H1 (cell line): ENCODE measurements around the gene PXN. TPM values are rescaled to one million over a fixed set of nuclear protein-coding genes. Genes with fewer than 3 reads are reported as not detected.

Experiments
- CTCF ChIA-PET: fragments of 300-600 bp; sonication (Branson Sonifier 250); formaldehyde crosslinking; loops from one replicate; lab custom pipeline; 2021; ENCODE audit not compliant: partially characterized antibody; lab: Charles Lee
- POLR2A ChIA-PET: fragments of 300-600 bp; sonication (Branson Sonifier 250); formaldehyde crosslinking; loops from one replicate; lab custom pipeline; 2021; ENCODE audit warnings: inconsistent platforms; ENCODE audit not compliant: partially characterized antibody; lab: Charles Lee
- DNase-seq, 2 experiments: peaks; one replicate each; pipeline versions ENCODE4 v3.0.0 to v3.0.0-alpha.2; 2010 to 2022; ENCODE audit warnings: low spot score in 2 of 2, low read depth in 1 of 2, mixed read lengths in 1 of 2
- FAIRE-seq: peaks from 2 replicates; lab custom pipeline; 2011; peaks lifted over from hg19 to GRCh38; lab: Jason Lieb, UNC
- H2AFZ ChIP-seq: 2 replicates; pipeline ENCODE4 v1.8.1; 2012; ENCODE audit warnings: low read length, inconsistent platforms
- H2AK5ac ChIP-seq: 2 replicates; pipeline ENCODE4 v1.6.1; 2013; ENCODE audit warnings: low read depth, low read length
- H2BK120ac ChIP-seq: replicated peaks from 2 replicates; pipeline ENCODE3; 2013; ENCODE audit warnings: low read depth, low read length, inconsistent platforms
- H2BK12ac ChIP-seq: 2 replicates; pipeline ENCODE4 v1.6.1; 2013; ENCODE audit warnings: low read depth, low read length
- H2BK15ac ChIP-seq: 2 replicates; pipeline ENCODE4 v1.6.1; 2013; ENCODE audit warnings: low read length
- H2BK20ac ChIP-seq: 2 replicates; pipeline ENCODE4 v1.6.1; 2013; ENCODE audit warnings: low read length
- H2BK5ac ChIP-seq: 2 replicates; pipeline ENCODE4 v1.6.1; 2013; ENCODE audit warnings: low read depth, low read length
- H3K14ac ChIP-seq: 2 replicates; pipeline ENCODE4 v1.6.1; 2013; ENCODE audit warnings: inconsistent platforms; ENCODE audit not compliant: insufficient read length
- H3K18ac ChIP-seq: 2 replicates; pipeline ENCODE4 v1.6.1; 2013; ENCODE audit warnings: low read length; ENCODE audit errors: extremely low read depth
- H3K23ac ChIP-seq: 2 replicates; pipeline ENCODE4 v1.6.1; 2013; ENCODE audit warnings: inconsistent platforms; ENCODE audit not compliant: insufficient read length
- H3K23me2 ChIP-seq: 2 replicates; pipeline ENCODE4 v1.6.1; 2013; ENCODE audit warnings: low read depth, low read length
- H3K27ac ChIP-seq: 2 replicates; pipeline ENCODE4 v1.6.1; 2011; ENCODE audit warnings: low read depth, low read length, inconsistent platforms
- H3K27me3 ChIP-seq, 4 experiments: replicated peaks in 1 of 4; 1 replicate in 1 of 4; 2 replicates in 3 of 4; pipeline versions ENCODE4 v1.6.1 to v1.8.1; 2011 to 2013; ENCODE audit warnings: low read length in 3 of 4, mild to moderate bottlenecking in 3 of 4, inconsistent platforms in 2 of 4, mixed read lengths in 2 of 4, moderate library complexity in 1 of 4; ENCODE audit not compliant: control insufficient read depth in 3 of 4, insufficient read depth in 3 of 4; ENCODE audit errors: extremely low read depth in 1 of 4
- H3K36me3 ChIP-seq, 4 experiments: 2 replicates each; pipeline versions ENCODE4 v1.6.1 to v1.8.1; 2011 to 2013; ENCODE audit warnings: mild to moderate bottlenecking in 4 of 4, low read length in 3 of 4, moderate library complexity in 2 of 4, control low read depth in 1 of 4, inconsistent platforms in 1 of 4; ENCODE audit not compliant: insufficient read depth in 4 of 4, control insufficient read depth in 2 of 4
- H3K4ac ChIP-seq: replicated peaks from 2 replicates; pipeline ENCODE3; 2013; ENCODE audit warnings: low read length, low read depth, mixed read lengths, inconsistent platforms; ENCODE audit not compliant: insufficient read length
- H3K4me1 ChIP-seq, 4 experiments: replicated peaks in 1 of 4; 1 replicate in 1 of 4; 2 replicates in 3 of 4; pipeline versions ENCODE4 v1.6.1 to v1.8.1; 2011 to 2013; ENCODE audit warnings: low read length in 3 of 4, inconsistent platforms in 2 of 4, mixed read lengths in 1 of 4; ENCODE audit not compliant: insufficient read depth in 4 of 4, control insufficient read depth in 3 of 4
- H3K4me2 ChIP-seq, 2 experiments: 2 replicates each; pipeline versions ENCODE4 v1.6.1 to v1.8.1; 2011 to 2013; ENCODE audit warnings: low read depth in 2 of 2, low read length in 2 of 2, control low read depth in 1 of 2, inconsistent platforms in 1 of 2, mild to moderate bottlenecking in 1 of 2; ENCODE audit not compliant: insufficient read depth in 1 of 2
- H3K4me3 ChIP-seq, 4 experiments: fragments of 200-600, 300-600 bp in 1 of 4; sonication (generic), shearing (Covaris generic), sonication (Bioruptor Twin) in 1 of 4; 2 replicates each; pipeline versions ENCODE4 v1.5.1 to v1.8.1; 2011 to 2016; ENCODE audit warnings: low read length in 4 of 4, low read depth in 3 of 4, control low read depth in 2 of 4, inconsistent platforms in 2 of 4, mild to moderate bottlenecking in 2 of 4, mixed read lengths in 1 of 4, moderate library complexity in 1 of 4; ENCODE audit not compliant: insufficient read depth in 2 of 4; ENCODE audit errors: extremely low read depth in 1 of 4
- H3K56ac ChIP-seq: replicated peaks from 2 replicates; pipeline ENCODE3; 2013; ENCODE audit warnings: low read depth, mild to moderate bottlenecking, mixed read lengths, low read length, inconsistent platforms; ENCODE audit not compliant: insufficient read length
- H3K79me1 ChIP-seq: 2 replicates; pipeline ENCODE4 v1.6.1; 2013; ENCODE audit warnings: low read depth, low read length, control low read depth
- H3K79me2 ChIP-seq, 2 experiments: 2 replicates each; pipeline versions ENCODE4 v1.6.1 to v1.8.1; 2012 to 2013; ENCODE audit warnings: low read length in 2 of 2, mild to moderate bottlenecking in 2 of 2, inconsistent platforms in 1 of 2; ENCODE audit not compliant: insufficient read depth in 2 of 2, control insufficient read depth in 1 of 2
- H3K9ac ChIP-seq, 4 experiments: replicated peaks in 1 of 4; 1 replicate in 1 of 4; 2 replicates in 3 of 4; pipeline versions ENCODE4 v1.6.1 to v1.8.1; 2011 to 2013; ENCODE audit warnings: low read depth in 3 of 4, low read length in 3 of 4, control low read depth in 2 of 4, mild to moderate bottlenecking in 2 of 4, moderate library complexity in 2 of 4, inconsistent platforms in 1 of 4; ENCODE audit errors: extremely low read depth in 1 of 4
- H3K9me3 ChIP-seq, 2 experiments: 2 replicates each; pipeline versions ENCODE4 v1.6.1 to v1.8.1; 2012 to 2013; ENCODE audit warnings: mild to moderate bottlenecking in 2 of 2, moderate library complexity in 2 of 2, control low read depth in 1 of 2, inconsistent platforms in 1 of 2, low read depth in 1 of 2, low read length in 1 of 2, mixed read lengths in 1 of 2; ENCODE audit not compliant: insufficient read depth in 2 of 2
- H4K20me1 ChIP-seq, 2 experiments: replicated peaks in 1 of 2; 2 replicates each; pipeline versions ENCODE3 to v1.8.1; 2011 to 2013; ENCODE audit warnings: inconsistent platforms in 2 of 2, low read length in 2 of 2, mild to moderate bottlenecking in 1 of 2; ENCODE audit not compliant: insufficient read depth in 2 of 2, control insufficient read depth in 1 of 2
- H4K5ac ChIP-seq: 2 replicates; pipeline ENCODE4 v1.6.1; 2013; ENCODE audit warnings: low read length, low read depth, mixed read lengths, inconsistent platforms; ENCODE audit not compliant: insufficient read length
- H4K8ac ChIP-seq: 2 replicates; pipeline ENCODE4 v1.8.0; 2013; ENCODE audit warnings: mild to moderate bottlenecking, moderate library complexity, low read length, inconsistent platforms; ENCODE audit not compliant: insufficient read depth; ENCODE audit errors: extremely low read depth
- H4K91ac ChIP-seq: replicated peaks from 2 replicates; pipeline ENCODE3; 2013; ENCODE audit warnings: low read length, mixed read lengths, inconsistent platforms; ENCODE audit not compliant: insufficient read length
- BCL11A ChIP-seq, 2 experiments: IDR thresholded peaks; one replicate each; pipeline ENCODE4 v1.6.1; 2011; ENCODE audit warnings: low read depth in 2 of 2, low read length in 2 of 2, mild to moderate bottlenecking in 2 of 2
- CHD1 ChIP-seq: IDR thresholded peaks from 2 replicates; pipeline ENCODE4 v1.6.1; 2012; ENCODE audit warnings: low read depth, low read length, improper control_type of control experiment
- CREB1 ChIP-seq: IDR thresholded peaks from 2 replicates; pipeline ENCODE4 v1.6.1; 2012; ENCODE audit warnings: inconsistent platforms
- FOSL1 ChIP-seq: IDR thresholded peaks from 2 replicates; pipeline ENCODE4 v1.6.1; 2011; ENCODE audit warnings: mild to moderate bottlenecking, low read depth, low read length, moderate library complexity; ENCODE audit not compliant: insufficient read depth
- SAP30 ChIP-seq: fragments of 300-600 bp; sonication (generic); IDR thresholded peaks from 2 replicates; pipeline ENCODE4 v1.7.1; 2012; ENCODE audit warnings: low read length, moderate library complexity, mild to moderate bottlenecking, inconsistent platforms; ENCODE audit not compliant: insufficient read depth, insufficient replicate concordance
- SP1 ChIP-seq: IDR thresholded peaks from 2 replicates; pipeline ENCODE4 v1.6.1; 2011; ENCODE audit warnings: low read depth, low read length
- SP4 ChIP-seq: IDR thresholded peaks from 2 replicates; pipeline ENCODE4 v1.6.1; 2012; ENCODE audit warnings: low read length, inconsistent platforms
- TCF12 ChIP-seq: IDR thresholded peaks from 2 replicates; pipeline ENCODE4 v1.6.1; 2011; ENCODE audit warnings: low read depth, mild to moderate bottlenecking, low read length
- USF2 ChIP-seq: IDR thresholded peaks from 2 replicates; pipeline ENCODE4 v1.6.1; 2011; ENCODE audit warnings: low read length, improper control_type of control experiment
- WGBS, 2 experiments: shearing (Covaris generic) in 1 of 2; methylation state at CpG; one replicate each; pipeline versions ENCODE4 v1.1.6 to v1.1.7; 2013 to 2015; ENCODE audit warnings: low lambda C conversion rate in 2 of 2, mixed read lengths in 2 of 2, inconsistent platforms in 1 of 2, low coverage in 1 of 2, missing lambda C conversion rate in 1 of 2; ENCODE audit not compliant: insufficient replicate concordance in 2 of 2, insufficient coverage in 1 of 2, insufficient read length in 1 of 2; ENCODE audit errors: extremely low coverage in 1 of 2, missing lambda C conversion rate in 1 of 2; 5-methylcytosine and 5-hydroxymethylcytosine counted together
- polyA plus RNA-seq, 7 experiments: library from polyadenylated mRNA; depleted of rRNA in 3 of 7; stranded (reverse) in 5 of 7; unstranded in 2 of 7; fragments of >200 nt in 5 of 7; fragments of 200-250 nt in 2 of 7; gene quantifications; 1 replicate in 5 of 7; 2 replicates in 1 of 7; 4 replicates in 1 of 7; pipeline versions ENCODE4 v1.2.1 to v1.2.3, GENCODE V29; 2011 to 2013; ENCODE audit warnings: missing spikeins in 2 of 7, mixed read lengths in 2 of 7
- total RNA-seq: library from RNA; stranded (reverse); fragmentation: NEBNext Ultra II Directional; extraction: Animal tissue kit (Norgen Biotek cat#: 25700); gene quantifications from 2 replicates; pipeline ENCODE4 v1.2.1, GENCODE V29; 2021
- TF ChIP-seq, protein P1 (sequence below): IDR thresholded peaks from 2 replicates; pipeline ENCODE4 v1.6.1; 2011; ENCODE audit warnings: low read depth, mild to moderate bottlenecking, low read length; ENCODE audit not compliant: insufficient read depth

The PXN gene
- total and polyA plus RNA-seq, 2 of the 8 experiments (the other 6 are each of a cell fraction or from before 2014, with no cell fraction given), result 51.0 to 105 TPM

DNA sequence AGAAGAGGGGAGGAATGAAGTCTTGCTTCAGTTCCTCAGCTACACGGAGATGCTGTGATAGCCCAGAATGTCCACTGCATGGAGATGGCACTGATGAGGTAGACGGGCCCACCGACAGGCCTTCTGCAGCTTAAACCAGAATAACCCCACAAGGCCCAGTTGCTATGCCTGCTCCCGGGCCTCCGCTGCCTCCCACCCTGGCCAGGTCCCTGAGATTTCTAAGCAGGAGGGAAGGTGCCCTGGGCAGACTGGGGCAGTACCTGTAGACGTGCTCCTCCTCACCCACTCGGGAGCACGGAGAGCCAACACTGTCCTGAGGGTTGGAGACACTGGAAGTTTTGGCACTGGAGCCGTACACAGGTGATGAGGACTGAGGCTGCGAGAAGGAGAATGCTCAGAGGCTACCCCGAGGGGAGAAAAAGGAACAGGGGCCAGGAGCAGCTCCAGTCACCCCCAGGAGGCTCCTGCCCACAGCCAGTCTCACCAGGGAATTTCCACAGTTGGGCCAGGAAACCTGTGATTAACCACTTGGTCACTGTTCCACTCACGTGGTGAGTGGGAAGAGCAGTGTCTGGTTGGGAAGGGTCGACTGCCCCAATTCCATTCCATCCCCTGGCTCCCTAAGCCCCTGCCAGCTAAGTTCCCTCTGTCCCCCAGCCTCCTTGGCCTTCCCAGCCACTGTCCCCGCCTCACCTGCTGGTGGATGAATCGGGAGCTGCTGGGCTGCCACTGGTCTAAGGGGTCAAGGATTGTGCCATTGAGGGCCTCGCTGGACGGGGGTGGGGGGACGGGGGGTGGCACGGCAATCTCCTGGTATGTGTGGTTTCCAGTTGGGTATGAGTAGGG lies 41.8 kb downstream of the PXN start:
- Histone ChIP-seq H2BK120ac (no peak overlapping the region), H2BK15ac (no peak overlapping the region), H2AFZ (no peak overlapping the region), H3K18ac (no peak overlapping the region), H3K14ac (no peak overlapping the region), H3K27ac (no peak overlapping the region), H2BK5ac (no peak overlapping the region), H3K23ac (no peak overlapping the region), H3K9ac (no peak overlapping the region), H3K4me1 (peaks cover 4 to 27% (median 10%) of the 10 kb centered on the region in 4 experiments; a peak in 6 of 7 replicates), H3K27me3 (no peaks in the 10 kb centered on the region), H2BK12ac (no peak overlapping the region), H3K79me1 (no peaks in the 10 kb centered on the region; the same call in 1 of the 2 replicates), H3K4ac (no peak overlapping the region), H3K4me2 (no peak overlapping the region), H4K20me1 (peaks cover 6 to 23% of the 10 kb centered on the region in 2 experiments), H3K56ac (no peak overlapping the region), H4K91ac (no peak overlapping the region), H4K5ac (no peak overlapping the region), H3K36me3 (peaks cover 14 to 26% (median 24%) of the 10 kb centered on the region in 4 experiments), H4K8ac (no peak overlapping the region), H3K79me2 (peaks cover 0 to 24% of the 10 kb centered on the region in 2 experiments; a peak in 2 of 4 replicates), H3K4me3 (no peak overlapping the region), H3K23me2 (no peaks in the 10 kb centered on the region), H2BK20ac (no peak overlapping the region), H2AK5ac (no peak overlapping the region), H3K9me3 (no peaks in the 10 kb centered on the region)
- 89% methylated on average over 15 of the region's 19 CpGs; no CpG with 5 or more reads in 1 of the 2 experiments for WGBS, 2 experiments
- DNase-seq, result no peak
- FAIRE-seq, result no peak
- CTCF ChIA-PET, result interaction anchor here (1.4 to 17.8 kb wide), 3 partner anchors 22 to 66 kb away, joined by 3 to 930 read pairs (median 67); partner anchors contain the start of genes PXN and RPLP0
- POLR2A ChIA-PET, result interaction anchor here (1.6 to 88.3 kb wide), 3 partner anchors 9 to 44 kb away, joined by 3 to 4270 read pairs (median 1305); partner anchors contain the start of genes GCN1, PXN, RNU4-1 and RNU4-2
- no peak for TF ChIP-seq CHD1
- TF ChIP-seq CREB1, result no peak
- no peak for TF ChIP-seq SP4
- TF ChIP-seq TCF12, result no peak
- TF ChIP-seq BCL11A (IDR thresholded peaks at IDR 0.05; ENCODE audit: low read depth in 2 of 2, low read length in 2 of 2), result no peak
- TF ChIP-seq FOSL1, result no peak
- TF ChIP-seq SP1, result no peak
- TF ChIP-seq SAP30, result no peak
- TF ChIP-seq USF2, result no peak
- TF ChIP-seq, protein P1, sequence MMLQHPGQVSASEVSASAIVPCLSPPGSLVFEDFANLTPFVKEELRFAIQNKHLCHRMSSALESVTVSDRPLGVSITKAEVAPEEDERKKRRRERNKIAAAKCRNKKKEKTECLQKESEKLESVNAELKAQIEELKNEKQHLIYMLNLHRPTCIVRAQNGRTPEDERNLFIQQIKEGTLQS, result no peak
